GM11168 (cell line): ENCODE results near the gene ADPRHL1.
"Not testable (repeated sequence)": the region's sequence is repeated elsewhere in the genome, so short reads cannot be mapped to it uniquely, and the experiment has no call there.

Experiments
- in situ Hi-C: fragments of 300-500 bp; cut with MboI; formaldehyde crosslinking; loops from one replicate; pipeline ENCODE4 v1.12.0; 2022; ENCODE audit warnings: low sequenced_read_pairs; ENCODE audit not compliant: unreplicated experiment

The ADPRHL1 gene

DNA sequence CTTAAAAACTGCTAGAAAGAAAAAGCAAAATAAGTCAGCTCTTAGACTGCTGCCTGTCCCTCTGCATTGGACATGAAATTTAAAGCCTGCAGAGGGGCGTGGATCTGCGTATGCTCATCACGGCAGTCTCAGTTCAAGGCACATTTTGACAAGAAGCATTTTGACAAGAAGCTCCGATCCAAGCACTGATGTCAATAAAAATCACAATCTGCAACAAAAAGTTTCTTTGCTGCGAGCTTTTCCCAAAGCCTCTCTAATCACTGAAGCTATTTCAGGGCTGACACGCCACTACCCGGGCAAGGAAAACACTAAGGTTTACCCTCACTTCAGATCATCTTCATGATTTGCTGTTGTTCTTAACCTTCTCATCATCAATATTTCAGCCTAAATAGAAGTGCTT, 29.8 kb upstream of the ADPRHL1 start:
- in situ Hi-C loops: no loop called here

GRCh38 chr13:113479179-113479578, 25.9 kb upstream of the ADPRHL1 start:
- in situ Hi-C loops: no loop called here

GRCh38 chr13:113477724-113478123, 24.4 kb upstream of the ADPRHL1 start:
- in situ Hi-C loops: no loop called here

DNA sequence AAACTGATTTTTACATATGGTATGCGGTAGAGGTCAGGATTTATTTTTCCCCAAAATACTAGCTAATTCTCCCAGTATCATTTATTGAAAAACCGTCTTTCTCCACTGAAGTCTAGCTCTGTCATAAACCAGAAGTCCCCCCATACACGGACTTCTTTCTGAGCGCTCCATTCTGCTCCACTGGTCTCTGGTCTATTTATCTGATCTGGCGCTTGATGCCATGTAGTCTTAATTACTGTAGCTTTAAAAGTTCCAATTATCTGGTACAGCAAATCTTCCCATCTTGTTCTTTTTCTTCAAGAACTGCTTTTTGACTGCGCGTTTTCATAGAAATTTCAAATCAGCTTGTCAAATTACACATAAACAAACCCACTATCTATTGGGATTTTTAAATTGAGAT, 23.5 kb upstream of the ADPRHL1 start:
- in situ Hi-C loops: no loop called here

GRCh38 chr13:113475911-113476310, 22.6 kb upstream of the ADPRHL1 start:
- in situ Hi-C loops: no loop called here

DNA sequence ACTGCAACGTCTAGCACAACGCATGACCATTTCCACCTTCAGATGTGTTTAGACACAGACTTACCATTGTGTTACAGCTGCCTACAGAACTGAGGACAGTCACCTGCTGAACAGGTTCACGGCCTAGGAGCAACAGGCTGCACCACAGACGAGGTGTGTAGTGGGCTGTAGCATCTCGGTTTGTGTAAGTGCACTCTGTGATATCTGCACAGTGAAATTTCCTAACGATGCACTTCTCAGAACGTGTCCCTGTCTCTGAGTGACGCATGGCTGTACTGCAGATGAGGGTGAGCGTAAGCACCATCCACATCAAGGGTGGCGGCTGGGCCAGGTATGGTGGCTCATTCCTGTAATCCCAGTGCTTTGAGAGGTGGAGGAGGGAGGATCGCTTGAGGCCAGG, 22.0 kb upstream of the ADPRHL1 start:
- in situ Hi-C loops: no loop called here

DNA sequence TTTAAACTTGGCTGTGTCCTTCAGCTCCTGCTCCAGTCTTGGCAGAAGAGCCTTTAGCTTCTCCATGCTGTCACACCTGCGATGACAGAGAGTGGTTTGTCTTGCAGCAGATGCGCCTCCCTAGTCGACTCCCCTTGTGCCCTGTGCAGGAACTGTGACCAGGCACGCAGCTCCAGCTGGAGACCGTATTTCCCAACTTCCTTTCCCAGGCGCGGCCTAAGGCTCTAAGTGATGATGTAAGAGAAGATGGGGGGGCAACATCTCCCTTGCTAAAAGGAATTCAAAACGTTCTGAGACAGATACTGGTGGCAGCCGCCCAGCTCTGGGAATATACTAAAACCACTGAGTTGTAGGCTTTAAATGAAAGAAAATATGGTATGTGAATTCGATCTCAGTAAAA, 20.9 kb upstream of the ADPRHL1 start:
- in situ Hi-C loops: no loop called here

GRCh38 chr13:113472355-113473025, 19.2 kb upstream of the ADPRHL1 start:
- in situ Hi-C loops: no loop called here

DNA sequence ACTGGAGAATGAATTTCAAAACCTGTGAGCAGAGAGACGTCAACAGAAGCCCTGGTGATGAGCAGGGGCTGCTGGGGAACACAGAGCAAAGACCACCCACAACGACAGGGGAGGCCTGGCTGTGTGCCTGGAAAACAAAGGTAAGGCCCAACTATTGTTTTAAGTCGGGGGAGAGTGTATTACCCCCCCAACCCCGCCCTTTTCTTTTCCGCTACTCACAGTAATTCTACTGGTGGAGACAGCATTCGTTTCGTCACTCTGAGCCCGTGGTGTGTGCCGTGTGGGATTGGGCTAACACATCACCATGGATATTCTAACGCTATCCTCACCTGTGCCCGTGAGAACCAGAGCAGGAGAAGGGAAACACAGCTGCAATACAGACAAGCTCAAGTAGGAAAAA, 18.6 kb upstream of the ADPRHL1 start:
- in situ Hi-C loops: no loop called here

DNA sequence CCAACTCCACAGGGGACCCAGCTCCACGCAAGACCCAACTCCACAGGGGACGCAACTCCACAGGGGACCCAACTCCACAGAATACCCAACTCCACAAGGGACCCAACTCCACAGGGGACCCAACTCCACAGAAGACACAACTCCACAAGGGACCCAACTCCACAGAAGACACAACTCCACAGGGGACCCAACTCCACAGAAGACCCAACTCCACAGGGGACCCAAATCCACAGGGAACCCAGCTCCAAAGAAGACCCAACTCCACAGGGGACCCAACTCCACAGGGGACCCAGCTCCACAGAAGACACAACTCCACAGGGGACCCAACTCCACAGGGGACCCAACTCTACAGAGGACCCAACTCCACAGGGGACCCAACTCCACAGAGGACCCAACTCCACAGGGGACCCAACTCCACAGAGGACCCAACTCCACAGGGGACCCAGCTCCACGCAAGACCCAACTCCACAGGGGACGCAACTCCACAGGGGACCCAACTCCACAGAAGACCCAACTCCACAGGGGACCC, 17.4 kb upstream of the ADPRHL1 start:
- in situ Hi-C loops: not testable (repeated sequence)

GRCh38 chr13:113470073-113470472, 16.8 kb upstream of the ADPRHL1 start:
- in situ Hi-C loops: no loop called here

DNA sequence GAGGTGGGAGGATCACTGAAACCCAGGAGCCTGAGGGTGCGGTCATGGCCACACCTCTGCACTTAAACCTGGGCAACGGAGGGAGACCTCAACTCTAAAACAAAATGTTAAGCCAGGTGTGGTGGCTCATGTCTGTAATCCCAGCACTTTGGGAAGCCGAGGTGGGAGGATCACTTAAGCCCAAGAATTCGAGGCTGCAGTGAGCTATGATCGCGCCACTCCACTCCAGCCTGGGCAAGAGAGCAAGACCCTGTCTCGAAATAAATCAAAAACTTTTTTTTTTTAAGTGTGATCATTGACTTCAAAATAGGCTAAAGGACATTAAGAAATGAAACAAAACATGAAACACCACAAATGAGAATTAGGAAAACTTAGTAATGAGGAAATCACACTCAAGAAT, 16.3 kb upstream of the ADPRHL1 start:
- in situ Hi-C loops: no loop called here

GRCh38 chr13:113468472-113469201, 15.3 kb upstream of the ADPRHL1 start:
- in situ Hi-C loops: no loop called here

DNA sequence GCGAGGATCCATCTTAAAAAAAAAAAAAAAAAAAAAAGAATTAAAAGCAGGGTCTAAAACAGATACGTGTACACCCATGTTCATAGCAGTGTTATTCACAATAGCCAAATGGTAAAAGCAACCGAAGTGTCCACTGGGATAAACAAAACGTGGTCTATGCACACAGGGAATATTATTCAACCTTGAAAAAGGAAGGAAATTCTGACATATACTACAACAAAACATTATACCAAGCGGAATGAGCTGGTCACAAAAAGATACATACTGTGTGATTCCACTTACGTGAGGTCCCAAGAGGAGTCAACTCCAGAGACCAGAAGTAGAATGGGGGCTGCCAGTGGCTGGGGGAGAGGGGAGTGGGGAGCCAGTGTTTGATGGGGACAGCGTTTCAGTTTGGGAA, 14.7 kb upstream of the ADPRHL1 start:
- in situ Hi-C loops: no loop called here

DNA sequence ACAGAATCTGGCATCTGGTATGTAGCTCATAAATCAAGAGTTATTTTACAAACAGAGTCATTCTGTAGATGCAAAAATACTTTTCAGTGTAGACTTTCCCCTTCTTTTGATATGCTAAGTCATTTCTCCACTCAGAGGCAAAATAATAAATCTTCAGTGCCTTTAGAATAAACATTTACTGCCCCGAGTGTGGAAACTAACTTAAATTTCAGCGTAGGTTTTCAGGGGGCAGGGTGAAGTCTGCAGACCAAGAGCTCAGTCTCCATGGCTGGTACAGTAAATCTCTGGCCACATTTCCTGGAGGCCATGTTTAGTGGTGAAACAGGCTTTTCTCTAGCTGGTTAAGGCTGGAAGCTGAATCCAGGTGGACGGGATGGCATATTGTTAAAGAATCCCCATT, 13.1 kb upstream of the ADPRHL1 start:
- in situ Hi-C loops: no loop called here

DNA sequence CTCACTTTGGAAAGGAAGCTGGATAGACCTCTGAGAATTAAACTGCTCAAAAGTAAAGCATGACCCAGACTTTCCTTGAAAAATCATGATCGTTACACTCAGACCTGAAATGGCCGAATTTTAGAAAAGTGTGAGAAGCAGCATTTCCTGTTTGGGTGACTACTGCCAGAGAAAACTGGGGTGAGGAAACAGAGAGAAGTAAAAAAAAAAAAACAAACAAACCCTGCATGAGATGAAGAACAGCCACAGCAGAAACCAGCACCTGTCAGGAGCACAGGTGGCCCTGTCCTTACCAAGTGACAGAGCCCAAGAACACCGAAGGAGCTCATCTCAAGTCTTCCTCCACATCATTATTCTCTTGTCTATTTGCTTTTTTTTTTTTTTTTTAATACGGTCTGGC, 12.0 kb upstream of the ADPRHL1 start:
- in situ Hi-C loops: no loop called here

DNA sequence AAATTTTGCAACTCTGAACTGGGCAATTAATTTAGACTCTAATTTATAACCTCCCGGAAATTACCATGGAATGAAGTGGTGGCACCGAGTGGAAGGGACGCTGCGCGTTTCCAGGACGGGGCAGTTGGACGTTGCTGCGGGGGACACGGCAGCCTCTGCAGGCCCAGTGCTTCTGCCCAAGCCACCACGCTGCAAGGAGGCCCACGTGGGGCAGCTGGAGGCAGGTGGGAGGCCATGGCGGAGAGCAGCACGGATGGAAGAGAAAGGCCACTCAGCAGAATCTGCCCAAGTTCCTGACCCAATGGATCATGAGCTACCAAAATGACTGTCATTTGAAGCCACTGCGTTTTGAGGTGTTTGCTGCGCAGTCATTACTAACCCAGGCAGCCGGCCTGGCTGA, 11.2 kb upstream of the ADPRHL1 start:
- in situ Hi-C loops: no loop called here

- in situ Hi-C loops: no loop called here
These were observed 7.9 kb upstream of the ADPRHL1 start for GRCh38 chr13:113461022-113461751.

DNA sequence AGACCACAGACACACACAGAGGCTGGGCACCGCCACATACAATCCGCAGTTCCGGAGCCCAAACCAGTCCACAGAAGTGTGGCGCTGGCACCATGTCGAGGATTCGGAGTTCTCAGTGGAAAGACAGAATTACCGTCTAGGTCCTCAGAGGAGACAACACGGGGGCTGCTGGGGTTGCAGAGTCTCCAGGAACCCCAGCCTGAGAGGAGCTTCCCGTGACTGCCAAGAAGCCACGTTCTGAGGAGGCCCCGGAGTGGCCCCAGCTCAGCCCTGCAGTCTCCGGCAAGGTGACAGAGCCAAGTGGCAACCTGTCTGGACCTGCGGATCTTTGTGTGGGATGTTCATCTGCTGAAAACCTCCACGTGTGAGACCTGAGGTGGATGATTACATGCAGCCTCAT, 7.3 kb upstream of the ADPRHL1 start:
- in situ Hi-C loops: no loop called here

DNA sequence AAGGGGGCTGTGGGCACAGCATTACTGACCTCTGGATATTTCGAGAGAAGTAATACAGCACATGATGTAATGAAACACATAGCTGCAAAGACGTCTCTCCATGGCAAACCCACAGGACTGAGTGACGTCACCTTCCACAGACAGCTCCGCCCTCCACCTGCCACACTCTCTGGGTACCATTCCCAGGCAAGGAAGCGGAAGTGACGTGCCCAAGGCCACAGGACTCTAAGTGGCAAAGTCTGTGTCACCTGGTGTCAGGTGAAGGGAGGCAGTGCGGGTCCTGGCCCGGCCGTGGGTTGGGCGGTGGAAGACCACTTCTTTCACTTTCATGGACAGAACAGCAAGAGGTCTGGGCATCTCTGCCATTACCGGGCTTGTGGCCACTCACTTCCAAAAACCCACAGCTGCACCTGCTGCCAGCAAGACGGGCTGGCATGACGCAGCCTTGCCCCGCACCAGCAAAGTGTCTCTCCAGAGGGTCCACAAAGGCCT, 6.8 kb upstream of the ADPRHL1 start:
- in situ Hi-C loops: no loop called here
